ENCODE measurements around the gene ALPK1. TPM values are rescaled to one million over a fixed set of nuclear protein-coding genes. Genes with fewer than 3 reads are reported as not detected.

Gene ALPK1
- total RNA-seq, 1 experiment from 2014 or later = 0.17 TPM

DNA sequence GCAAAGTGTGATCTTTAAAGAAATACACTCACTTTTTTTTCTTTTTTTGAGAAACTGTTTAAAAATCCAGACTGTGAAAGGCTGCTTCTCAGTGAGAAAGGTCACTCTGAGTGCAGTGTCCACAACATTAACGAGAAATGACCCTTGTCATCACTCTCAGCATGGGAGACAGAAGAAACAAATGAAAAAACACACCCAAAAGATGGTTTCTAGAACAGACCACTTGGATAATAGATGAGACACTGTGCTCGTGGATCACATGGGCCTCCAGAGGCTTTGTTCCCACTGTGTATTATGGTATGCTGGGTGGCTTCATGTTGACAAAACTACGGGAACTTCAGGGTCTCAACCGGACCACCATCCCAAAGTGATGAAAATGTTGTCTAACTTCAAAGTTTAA, 153.9 kb downstream of the ALPK1 start:
- DNase-seq = no peak
- no peak overlapping the region for H3K14ac ChIP-seq (ENCODE audit: insufficient read depth, low read length)
- H4K20me1 ChIP-seq (ENCODE audit: control insufficient read depth, insufficient read depth, insufficient read length) = no peaks in the 10 kb centered on the region
- no peak overlapping the region for H2BK120ac ChIP-seq (ENCODE audit: low read depth, low read length, poor library complexity, severe bottlenecking)
- H3K27me3 ChIP-seq (ENCODE audit: insufficient read depth, low read length) = no peaks in the 10 kb centered on the region
- no peak overlapping the region for H3K9ac ChIP-seq (ENCODE audit: extremely low read depth, insufficient read length, low read length)
- H3K27ac Mint-ChIP-seq = no peak overlapping the region
- no peak overlapping the region for H2AK5ac ChIP-seq (ENCODE audit: insufficient read length, low read length)
- no peak overlapping the region for H3K18ac ChIP-seq (ENCODE audit: insufficient read length, low read depth, low read length)
- no peak overlapping the region for H3K4me3 Mint-ChIP-seq
- peaks cover 5% of the 10 kb centered on the region; the same call in 1 of the 2 replicates for H3K4me1 ChIP-seq (ENCODE audit: insufficient read depth, low read length)
- H3K9me3 ChIP-seq (ENCODE audit: control insufficient read depth, low read depth, low read length) = peaks cover 4% of the 10 kb centered on the region
- no peak overlapping the region for H2BK12ac ChIP-seq (ENCODE audit: insufficient read length, low read depth, low read length)
- H3K23me2 ChIP-seq (ENCODE audit: insufficient read length, low read depth, low read length, poor library complexity, severe bottlenecking) = no peaks in the 10 kb centered on the region
- no peaks in the 10 kb centered on the region for H3K79me1 ChIP-seq (ENCODE audit: insufficient read depth, low read depth, low read length, poor library complexity, severe bottlenecking)
- no peak overlapping the region for H3K27ac ChIP-seq (ENCODE audit: insufficient read length, low read depth, low read length)
- H4K8ac ChIP-seq (replicated peaks; ENCODE audit: insufficient read length, low read depth, low read length) = no peak overlapping the region
- no peak overlapping the region for H2BK15ac ChIP-seq (ENCODE audit: low read depth, low read length)
- no CpG with 5 or more reads among the region's 4 CpGs for WGBS (ENCODE audit: extremely low coverage, insufficient read length, low lambda C conversion rate)
- H2BK20ac ChIP-seq (ENCODE audit: low read depth, low read length, poor library complexity, severe bottlenecking) = no peak overlapping the region
- H3K79me2 ChIP-seq (ENCODE audit: insufficient read depth, low read length) = no peaks in the 10 kb centered on the region
- no peak overlapping the region for H4K91ac ChIP-seq (ENCODE audit: insufficient read length, low read depth, low read length)
- peaks cover 0 to 7% (median 3%) of the 10 kb centered on the region in 3 experiments; a peak in 5 of 7 replicates for H3K36me3 Mint-ChIP-seq (ENCODE audit: insufficient read depth in 1 of 3, low read depth in 3 of 3)
- H2BK5ac ChIP-seq (ENCODE audit: insufficient read length, low read length) = no peak overlapping the region
- H4K5ac ChIP-seq (ENCODE audit: insufficient read length, low read depth, low read length) = no peak overlapping the region
- H3K27me3 Mint-ChIP-seq (ENCODE audit: low read depth) = peaks cover 3% of the 10 kb centered on the region; the same call in 1 of the 2 replicates
- H3T11ph ChIP-seq (ENCODE audit: low read length) = no peak overlapping the region
- H3K9me3 Mint-ChIP-seq = peaks cover 4% of the 10 kb centered on the region in 2 experiments
- no peak overlapping the region for H3K56ac ChIP-seq (ENCODE audit: insufficient read length, low read depth, low read length)
- TF ChIP-seq, protein P1, sequence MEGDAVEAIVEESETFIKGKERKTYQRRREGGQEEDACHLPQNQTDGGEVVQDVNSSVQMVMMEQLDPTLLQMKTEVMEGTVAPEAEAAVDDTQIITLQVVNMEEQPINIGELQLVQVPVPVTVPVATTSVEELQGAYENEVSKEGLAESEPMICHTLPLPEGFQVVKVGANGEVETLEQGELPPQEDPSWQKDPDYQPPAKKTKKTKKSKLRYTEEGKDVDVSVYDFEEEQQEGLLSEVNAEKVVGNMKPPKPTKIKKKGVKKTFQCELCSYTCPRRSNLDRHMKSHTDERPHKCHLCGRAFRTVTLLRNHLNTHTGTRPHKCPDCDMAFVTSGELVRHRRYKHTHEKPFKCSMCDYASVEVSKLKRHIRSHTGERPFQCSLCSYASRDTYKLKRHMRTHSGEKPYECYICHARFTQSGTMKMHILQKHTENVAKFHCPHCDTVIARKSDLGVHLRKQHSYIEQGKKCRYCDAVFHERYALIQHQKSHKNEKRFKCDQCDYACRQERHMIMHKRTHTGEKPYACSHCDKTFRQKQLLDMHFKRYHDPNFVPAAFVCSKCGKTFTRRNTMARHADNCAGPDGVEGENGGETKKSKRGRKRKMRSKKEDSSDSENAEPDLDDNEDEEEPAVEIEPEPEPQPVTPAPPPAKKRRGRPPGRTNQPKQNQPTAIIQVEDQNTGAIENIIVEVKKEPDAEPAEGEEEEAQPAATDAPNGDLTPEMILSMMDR (conservative IDR thresholded peaks at IDR 0.05) = no peak
- no peak overlapping the region for H3K4ac ChIP-seq (ENCODE audit: low read depth, low read length)
- H3K4me1 Mint-ChIP-seq = peaks cover 50 to 53% of the 10 kb centered on the region in 2 experiments
- no peak overlapping the region for H3K4me2 ChIP-seq (ENCODE audit: insufficient read depth, insufficient read length, low read length)
- no peak overlapping the region for H3K23ac ChIP-seq (ENCODE audit: insufficient read length, low read depth, low read length)
- H2AFZ ChIP-seq (ENCODE audit: low read length) = no peak overlapping the region

All from H9 (cell line).